ENCODE results near the gene AEBP1.

Gene AEBP1

GRCh38 chr7:44116087-44116788, 12.1 kb downstream of the AEBP1 start:
- H3K4me1 ChIP-seq (ENCODE audit: low read length) = no peaks in the 10 kb centered on the region
- peaks cover 27% of the 10 kb centered on the region for H3K79me2 ChIP-seq (ENCODE audit: low read length)
- no peak for TF ChIP-seq CTCF (IDR thresholded peaks at IDR 0.05; ENCODE audit: low read depth, low read length)
- TF ChIP-seq EZH2phosphoT487 (IDR thresholded peaks at IDR 0.05; ENCODE audit: low read depth) = no peak
- peaks cover 49% of the 10 kb centered on the region for H3K36me3 ChIP-seq (replicated peaks; ENCODE audit: low read depth, low read length)
- no peak overlapping the region for H3K9ac ChIP-seq (ENCODE audit: low read length)
- H3K4me2 ChIP-seq (ENCODE audit: low read length) = no peak overlapping the region
- H3K27me3 ChIP-seq (ENCODE audit: low read depth, low read length) = no peaks in the 10 kb centered on the region
- no peak overlapping the region for H3K4me3 ChIP-seq (ENCODE audit: low read length)
- H3K27ac ChIP-seq (ENCODE audit: low read length) = no peak overlapping the region
- H2AFZ ChIP-seq (ENCODE audit: low read depth, low read length) = no peak overlapping the region
- 0 out of 2 replicates have a peak, but pooled peaks cover 9% of the 10 kb centered on the region for H4K20me1 ChIP-seq (ENCODE audit: insufficient read depth, low read length)
- H3K9me3 ChIP-seq (ENCODE audit: insufficient read depth, low read length) = no peaks in the 10 kb centered on the region

GRCh38 chr7:44116789-44117666, 12.9 kb downstream of the AEBP1 start:
- Histone ChIP-seq H3K27ac (ENCODE audit: low read length) (no peak overlapping the region), H3K4me1 (ENCODE audit: low read length) (peaks cover 3% of the 10 kb centered on the region), H4K20me1 (ENCODE audit: insufficient read depth, low read length) (0 out of 2 replicates have a peak, but pooled peaks cover 9% of the 10 kb centered on the region), H3K27me3 (ENCODE audit: low read depth, low read length) (no peaks in the 10 kb centered on the region), H3K9me3 (ENCODE audit: insufficient read depth, low read length) (no peaks in the 10 kb centered on the region), H3K9ac (ENCODE audit: low read length) (no peak overlapping the region), H3K4me2 (ENCODE audit: low read length) (no peak overlapping the region), H3K79me2 (ENCODE audit: low read length) (peaks cover 35% of the 10 kb centered on the region), H3K4me3 (ENCODE audit: low read length) (no peak overlapping the region), H3K36me3 (replicated peaks; ENCODE audit: low read depth, low read length) (peaks cover 57% of the 10 kb centered on the region), H2AFZ (ENCODE audit: low read depth, low read length) (no peak overlapping the region)
- no peak for TF ChIP-seq EZH2phosphoT487 (IDR thresholded peaks at IDR 0.05; ENCODE audit: low read depth)
- TF ChIP-seq CTCF (IDR thresholded peaks at IDR 0.05; ENCODE audit: low read depth, low read length) = no peak

- no peak for TF ChIP-seq EZH2phosphoT487 (IDR thresholded peaks at IDR 0.05; ENCODE audit: low read depth)
- no peak for TF ChIP-seq CTCF (IDR thresholded peaks at IDR 0.05; ENCODE audit: low read depth, low read length)
- Histone ChIP-seq H3K4me2 (ENCODE audit: low read length) (no peak overlapping the region), H4K20me1 (ENCODE audit: insufficient read depth, low read length) (0 out of 2 replicates have a peak, but pooled peaks cover 9% of the 10 kb centered on the region), H3K9me3 (ENCODE audit: insufficient read depth, low read length) (no peaks in the 10 kb centered on the region), H3K27me3 (ENCODE audit: low read depth, low read length) (no peaks in the 10 kb centered on the region), H3K36me3 (replicated peaks; ENCODE audit: low read depth, low read length) (peaks cover 58% of the 10 kb centered on the region), H3K4me1 (ENCODE audit: low read length) (peaks cover 8% of the 10 kb centered on the region), H3K4me3 (ENCODE audit: low read length) (no peak overlapping the region), H3K79me2 (ENCODE audit: low read length) (peaks cover 44% of the 10 kb centered on the region), H3K9ac (ENCODE audit: low read length) (no peak overlapping the region), H2AFZ (ENCODE audit: low read depth, low read length) (no peak overlapping the region), H3K27ac (ENCODE audit: low read length) (no peak overlapping the region)
Observed at GRCh38 chr7:44117801-44118429, 13.8 kb downstream of the AEBP1 start.

Measured in OCI-LY3 (cell line).